Inferior parietal cortex (tissue), 1 donor: ENCODE measurements around the gene SLC12A4.
"Not testable (repeated sequence)": the region's sequence is repeated elsewhere in the genome, so short reads cannot be mapped to it uniquely, and the experiment has no call there.

Source experiments
- DNase-seq: peaks from one replicate; pipeline ENCODE4 v3.0.0-alpha.2; 2016; ENCODE audit errors: extremely low spot score

SLC12A4 gene

DNA sequence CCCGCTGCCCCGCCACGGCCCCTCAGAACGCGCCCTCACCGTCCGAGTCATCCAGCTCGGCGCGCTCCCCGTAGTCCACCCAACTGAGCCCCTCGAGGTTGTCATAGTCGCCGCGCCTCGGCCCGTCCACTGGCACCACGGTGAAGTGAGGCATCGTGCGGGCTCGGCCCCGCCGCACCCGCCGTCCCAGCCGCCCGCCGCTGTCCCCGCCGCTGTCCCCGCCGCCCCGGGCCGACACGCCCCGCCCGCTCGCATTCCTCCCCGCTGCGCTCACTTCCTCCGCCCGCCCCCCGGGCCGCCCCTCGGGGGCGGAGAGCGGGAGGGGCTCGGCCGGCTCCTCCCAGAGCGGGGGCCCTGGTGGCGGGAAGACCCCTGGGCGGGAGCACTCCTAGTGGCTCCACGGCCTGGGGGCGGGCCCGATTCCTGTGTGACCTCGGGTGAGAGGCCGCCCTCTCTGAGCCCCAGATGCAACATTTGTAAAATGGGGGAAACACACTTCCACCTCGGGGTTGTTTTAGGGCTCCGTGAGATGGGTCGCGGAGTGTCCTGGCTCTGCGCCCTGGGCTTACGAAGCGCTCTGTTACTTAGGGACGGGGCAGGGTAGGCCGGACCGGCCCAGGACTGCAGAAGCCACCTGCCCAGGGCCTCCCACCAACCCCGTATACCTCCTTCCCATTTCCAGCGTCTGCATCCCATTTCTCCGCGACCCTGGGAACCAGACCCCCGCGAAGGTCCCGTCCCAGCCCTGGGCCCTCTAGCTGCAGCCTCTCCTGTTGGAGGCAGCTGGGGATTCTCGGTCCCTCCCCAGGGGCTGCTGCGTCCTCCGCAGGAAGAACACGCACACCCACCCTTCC lies at the start of gene SLC12A4:
Gene SLC12A4 (minus strand): TSS at position 238 of the 854 bp plus-strand sequence. CDS start 84 bp downstream, at position 154.
- DNase-seq, result peak; percentile 54

- DNase-seq, result no peak
Observed at GRCh38 chr16:68015681-68016080, 47.2 kb upstream of the SLC12A4 start, which contains the start of gene DPEP2NB. DPEP2NB (minus strand) TSS chr16:68015911; CDS start chr16:68015770, 141 bp downstream.

GRCh38 chr16:68013440-68013839 lies 45.0 kb upstream of the SLC12A4 start:
- no peak for DNase-seq

DNA sequence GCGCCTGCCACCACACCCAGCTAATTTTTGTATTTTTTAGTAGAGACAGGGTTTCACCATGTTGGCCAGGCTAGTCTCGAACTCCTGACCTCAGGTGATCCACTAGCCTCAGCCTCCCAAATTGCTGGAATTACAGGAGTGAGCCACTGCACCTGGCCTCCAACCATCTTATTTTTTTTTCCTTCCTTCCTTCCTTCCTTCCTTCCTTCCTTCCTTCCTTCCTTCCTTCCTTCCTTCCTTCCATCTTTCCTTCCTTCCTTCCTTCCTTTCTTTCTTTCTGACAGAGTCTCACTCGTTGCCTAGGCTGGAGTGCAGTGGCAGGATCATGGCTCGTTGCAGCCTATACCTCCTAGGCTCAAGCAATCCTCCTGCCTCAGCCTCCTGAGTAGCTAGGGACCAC lies 41.4 kb upstream of the SLC12A4 start:
- not testable (repeated sequence) for DNase-seq

DNA sequence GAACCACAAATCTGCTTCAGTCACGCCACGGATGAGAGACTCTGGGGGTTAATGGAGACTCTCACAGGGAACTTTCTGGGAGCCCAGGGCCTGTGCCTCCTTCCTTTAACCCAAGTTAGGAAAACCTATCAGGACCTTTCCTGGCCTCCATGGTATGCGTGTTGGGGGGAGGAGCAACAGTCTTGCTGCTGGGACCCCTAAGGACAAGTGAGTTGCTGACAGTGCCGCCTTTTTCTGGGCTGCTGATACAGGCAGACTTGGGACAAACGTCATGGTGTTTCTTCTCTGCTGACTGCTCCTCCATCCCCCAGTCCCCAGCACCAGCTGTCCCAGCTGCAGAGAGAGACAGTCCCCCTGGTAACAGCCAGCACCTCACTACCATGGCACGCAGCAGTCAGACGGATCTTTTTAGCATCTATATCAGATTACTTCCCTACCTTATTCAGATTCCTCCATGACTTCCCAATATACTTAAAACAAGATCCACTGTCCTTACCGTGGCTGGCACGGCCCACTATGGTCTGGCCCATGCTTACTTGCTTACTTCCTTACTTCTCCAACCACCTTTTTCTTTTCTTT lies 40.8 kb upstream of the SLC12A4 start:
- DNase-seq, result no peak

- no peak for DNase-seq
Observed at GRCh38 chr16:68005786-68006286, 37.4 kb upstream of the SLC12A4 start.

GRCh38 chr16:68005211-68005610 lies 36.8 kb upstream of the SLC12A4 start:
- no peak for DNase-seq

DNA sequence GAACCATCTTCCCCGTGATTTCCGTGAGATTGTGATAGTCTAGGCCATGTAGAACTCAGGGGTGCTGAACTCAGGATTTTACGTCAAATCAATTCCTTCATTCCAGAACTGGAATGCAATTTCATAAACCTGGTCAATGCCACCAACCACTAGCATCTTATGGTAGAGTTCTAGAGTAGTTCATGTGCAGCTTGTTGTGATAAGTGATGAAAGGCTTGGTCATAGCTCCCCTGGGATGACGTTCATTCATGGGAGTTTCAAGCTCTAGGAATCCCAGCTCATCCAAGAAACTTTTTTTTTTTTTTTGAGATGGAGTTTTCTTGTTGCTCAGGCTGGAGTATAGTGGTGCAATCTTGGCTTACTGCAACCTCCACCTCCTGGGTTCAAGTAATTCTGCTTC lies 34.6 kb upstream of the SLC12A4 start:
- no peak for DNase-seq

DNA sequence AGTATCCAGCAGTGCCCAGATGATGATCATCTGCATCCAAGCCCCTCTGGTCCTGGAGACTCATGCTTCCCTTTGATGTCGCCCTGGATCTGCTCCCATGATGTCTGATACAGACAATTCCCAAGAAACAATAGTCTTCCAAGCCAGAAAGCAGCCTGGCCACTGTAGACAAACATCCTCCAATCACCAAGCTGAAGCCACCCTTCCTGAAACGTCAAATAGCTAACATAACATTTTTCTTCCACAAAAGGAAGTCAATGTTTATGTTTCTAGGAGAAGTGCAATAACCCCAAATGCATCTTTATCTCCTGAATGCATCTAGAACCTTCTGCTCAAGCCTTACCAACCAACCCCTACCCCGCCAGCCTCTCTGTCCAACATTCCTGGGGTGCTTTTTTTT lies 32.0 kb upstream of the SLC12A4 start:
- no peak for DNase-seq

DNA sequence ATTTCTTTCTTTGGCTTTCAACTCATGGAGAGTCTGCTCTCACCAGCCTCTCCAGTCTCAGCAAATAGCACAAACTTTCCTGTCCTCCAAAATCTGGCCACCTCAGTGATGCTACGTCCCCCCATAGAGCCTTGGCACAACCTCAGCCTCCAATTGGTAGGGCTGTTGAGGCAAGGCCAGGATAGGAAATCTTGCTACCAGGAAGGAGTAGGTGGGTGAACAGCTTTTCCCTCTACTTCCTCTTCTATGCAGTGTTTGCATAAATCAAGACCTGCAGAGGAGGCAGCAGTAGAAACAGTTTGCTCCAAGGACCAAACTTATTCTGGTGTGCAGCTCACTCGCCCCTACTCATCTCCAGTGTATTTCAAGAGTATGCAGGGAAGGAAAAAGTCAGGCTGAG lies 31.5 kb upstream of the SLC12A4 start:
- DNase-seq, result no peak

GRCh38 chr16:67998779-67999688 lies 30.6 kb upstream of the SLC12A4 start, which contains the start of gene DPEP2:
DPEP2 (minus strand) TSS chr16:67999484; CDS start chr16:67993212, 6,272 bp downstream.
- DNase-seq, result not testable (repeated sequence)

DNA sequence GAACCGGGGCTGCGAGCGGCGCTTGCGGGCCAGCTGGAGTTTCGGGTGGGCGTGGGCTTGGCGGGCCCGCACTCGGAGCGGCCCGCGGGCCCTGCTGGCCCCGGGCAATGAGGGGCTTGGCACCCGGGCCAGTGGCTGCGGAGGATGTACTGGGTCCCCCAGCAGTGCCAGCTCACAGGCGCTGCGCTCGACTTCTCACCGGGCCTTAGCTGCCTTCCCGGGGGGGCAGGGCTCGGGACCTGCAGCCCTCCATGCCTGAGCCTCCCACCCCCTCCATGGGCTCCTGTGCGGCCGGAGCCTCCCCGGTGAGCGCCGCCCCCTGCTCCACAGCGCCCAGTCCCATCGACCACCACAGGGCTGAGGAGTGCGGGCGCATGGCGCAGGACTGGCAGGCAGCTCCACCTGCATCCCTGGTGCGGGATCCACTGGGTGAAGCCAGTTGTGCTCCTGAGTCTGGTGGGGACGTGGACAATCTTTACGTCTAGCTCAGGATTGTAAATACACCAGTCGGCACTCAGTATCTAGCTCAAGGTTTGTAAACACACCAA lies 29.9 kb upstream of the SLC12A4 start:
- not testable (repeated sequence) for DNase-seq

- no peak for DNase-seq
Observed at GRCh38 chr16:67996666-67997065, 28.2 kb upstream of the SLC12A4 start.

DNA sequence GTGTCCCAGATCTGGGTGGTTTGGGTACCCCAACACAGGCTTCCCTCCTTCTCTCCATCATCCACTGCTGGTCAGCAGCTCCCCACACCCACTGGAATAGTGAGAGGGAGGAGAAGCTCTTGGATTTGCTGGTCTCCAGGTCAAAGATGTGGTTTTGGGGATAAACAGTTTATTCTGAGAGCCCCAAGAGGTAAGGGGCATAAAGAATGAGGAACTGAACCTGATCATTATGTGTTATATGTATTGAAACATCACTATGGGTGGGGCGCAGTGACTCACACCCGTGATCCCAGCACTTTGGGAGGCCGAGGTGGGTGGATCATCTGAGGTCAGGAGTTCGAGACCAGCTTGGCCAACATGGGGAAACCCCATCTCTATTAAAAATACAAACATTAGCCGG lies 27.0 kb upstream of the SLC12A4 start:
- DNase-seq, result no peak

- not testable (repeated sequence) for DNase-seq
Observed at GRCh38 chr16:67994040-67994408, 25.6 kb upstream of the SLC12A4 start.

- DNase-seq, result peak; percentile 58
Observed at GRCh38 chr16:67993207-67994039, 25.0 kb upstream of the SLC12A4 start.

DNA sequence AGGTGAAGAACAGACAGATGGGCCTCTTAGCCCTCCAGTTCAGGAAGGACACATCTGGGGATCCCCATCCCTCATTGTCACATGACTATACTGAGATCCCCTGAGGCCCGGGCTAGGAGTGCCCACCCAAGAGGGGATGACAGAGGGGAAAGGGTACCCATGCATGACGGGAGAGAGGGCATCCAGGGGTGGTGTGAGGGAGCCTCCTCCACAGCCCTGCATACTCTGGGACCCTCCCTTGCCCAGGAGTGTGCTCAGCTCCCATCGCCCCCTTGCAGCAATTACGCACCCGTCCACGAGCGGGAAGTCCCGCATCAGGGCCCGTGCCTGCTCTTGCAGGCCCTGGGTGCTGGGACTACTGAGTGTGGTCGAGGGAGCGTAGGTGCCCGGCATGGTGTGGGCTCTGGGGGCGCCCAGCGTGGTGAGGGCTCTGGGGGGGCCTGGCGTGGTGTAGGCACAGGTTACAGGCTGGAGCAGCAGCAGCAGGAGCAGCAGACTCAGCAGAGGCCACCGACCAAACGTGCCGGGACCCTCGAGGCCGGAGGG lies 24.3 kb upstream of the SLC12A4 start:
- DNase-seq, result no peak

GRCh38 chr16:67990018-67990386 lies 21.6 kb upstream of the SLC12A4 start:
- no peak for DNase-seq

DNA sequence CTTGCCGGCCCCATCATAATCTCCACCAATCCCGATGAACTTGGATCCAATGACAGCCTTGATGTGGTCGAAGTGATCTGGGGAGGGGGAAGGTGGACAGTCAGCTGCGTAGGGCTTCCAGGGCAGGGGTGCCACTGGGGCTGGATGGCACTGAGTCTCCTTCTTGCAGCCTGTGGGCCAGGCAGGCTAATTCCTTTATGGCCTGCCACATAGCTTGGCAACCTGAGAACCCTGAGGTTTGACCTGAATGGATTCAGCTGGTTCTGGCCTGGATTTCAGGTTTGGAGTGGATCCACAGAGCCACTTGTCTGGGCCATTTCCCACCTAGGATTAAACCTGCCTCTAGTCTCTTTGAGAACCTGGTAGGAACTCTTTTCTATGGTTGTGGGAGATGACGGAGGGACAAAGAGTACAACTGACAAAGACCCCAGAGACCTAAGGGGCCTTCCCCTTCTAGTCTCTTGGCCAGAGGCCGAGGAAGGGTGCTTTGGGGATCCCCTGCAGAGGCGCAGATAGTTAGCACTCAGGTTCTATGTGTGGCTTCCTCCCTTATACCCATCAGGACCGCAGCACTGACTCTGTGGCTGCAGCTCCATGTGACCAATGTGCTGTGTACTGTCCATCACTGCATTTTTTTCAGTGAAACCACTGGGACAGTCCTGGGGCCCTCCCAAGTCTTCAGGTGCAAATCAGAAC lies 21.0 kb upstream of the SLC12A4 start:
- DNase-seq, result no peak

GRCh38 chr16:67988675-67989074 lies 20.2 kb upstream of the SLC12A4 start:
- DNase-seq, result no peak
